B cell (primary cell): ENCODE data around the gene TRAF3. TPM values are rescaled to one million over a fixed set of nuclear protein-coding genes. Genes with fewer than 3 reads are reported as not detected.

Source experiments
- ATAC-seq: fragments of 200-7000 bp; cut with Tn5 transposase; one replicate; pipeline ENCODE4 v1.10.0; 2021; ENCODE audit warnings: low read depth, mild to moderate bottlenecking, moderate number of reproducible peaks, moderate library complexity
- CTCF ChIA-PET: fragments of 350-600 bp; sonication (Branson Sonifier 250); formaldehyde crosslinking; loops from one replicate; lab custom pipeline; 2021; ENCODE audit warnings: antibody characterized with exemption, inconsistent platforms; lab: Charles Lee
- POLR2A ChIA-PET: fragments of 350-600 bp; sonication (Branson Sonifier 250); formaldehyde crosslinking; loops from one replicate; lab custom pipeline; 2021; ENCODE audit warnings: antibody characterized with exemption; lab: Charles Lee
- DNase-seq: peaks from one replicate; pipeline ENCODE4 v3.0.0; 2013
- H2AFZ ChIP-seq: 2 replicates; pipeline ENCODE4 v1.6.1; 2012; ENCODE audit warnings: mild to moderate bottlenecking, low read depth, low read length; ENCODE audit not compliant: insufficient read depth, poor library complexity, severe bottlenecking
- H3K27ac ChIP-seq, 2 donors: 1 replicate in 1 of 2; 2 replicates in 1 of 2; pipeline ENCODE4 v1.5.1; 2012 to 2013; ENCODE audit warnings: low read length in 2 of 2, mild to moderate bottlenecking in 2 of 2, moderate library complexity in 1 of 2
- H3K27me3 ChIP-seq, 4 experiments: fragments of 200-600 bp in 1 of 4; sonication (generic) in 1 of 4; replicated peaks in 1 of 4; 1 replicate in 2 of 4; 2 replicates in 2 of 4; pipeline versions ENCODE4 v1.6.1 to v1.7.0; 2013 to 2016; ENCODE audit warnings: low read length in 3 of 4, mild to moderate bottlenecking in 2 of 4, mixed read lengths in 1 of 4, moderate library complexity in 1 of 4; ENCODE audit not compliant: insufficient read depth in 4 of 4, control insufficient read depth in 3 of 4; ENCODE audit errors: control extremely low read depth in 1 of 4
- H3K36me3 ChIP-seq, 2 experiments: replicated peaks in 1 of 2; 1 replicate in 1 of 2; 2 replicates in 1 of 2; pipeline versions ENCODE4 v1.6.1 to v1.7.1; 2013; ENCODE audit warnings: low read length in 1 of 2; ENCODE audit not compliant: insufficient read depth in 2 of 2, control insufficient read depth in 1 of 2; ENCODE audit errors: control extremely low read depth in 1 of 2, extremely low read depth in 1 of 2
- H3K4me1 ChIP-seq, 2 donors: fragments of 200-600 bp in 1 of 2; sonication (generic) in 1 of 2; 1 replicate in 1 of 2; 2 replicates in 1 of 2; pipeline versions ENCODE4 v1.5.1 to v1.6.1; 2013 to 2017; ENCODE audit warnings: low read length in 2 of 2; ENCODE audit not compliant: control insufficient read depth in 2 of 2, insufficient read depth in 2 of 2
- H3K4me2 ChIP-seq: replicated peaks from 2 replicates; pipeline ENCODE3; 2012; ENCODE audit warnings: mild to moderate bottlenecking, low read depth, low read length; ENCODE audit not compliant: poor library complexity, severe bottlenecking
- H3K4me3 ChIP-seq, 5 experiments: fragments of 200-600 bp in 1 of 5; sonication (generic) in 1 of 5; 1 replicate in 3 of 5; 2 replicates in 2 of 5; pipeline versions ENCODE4 v1.5.1 to v1.7.0; 2011 to 2016; ENCODE audit warnings: low read length in 4 of 5, mild to moderate bottlenecking in 4 of 5, low read depth in 2 of 5, control low read depth in 1 of 5, moderate library complexity in 1 of 5; ENCODE audit not compliant: insufficient read depth in 1 of 5; ENCODE audit errors: control extremely low read depth in 1 of 5, extremely low read depth in 1 of 5
- H3K79me2 ChIP-seq: fragments of 200-600 bp; sonication (generic); one replicate; pipeline ENCODE4 v1.6.0; 2016; ENCODE audit warnings: low read length; ENCODE audit not compliant: control insufficient read depth, insufficient read depth
- H3K9ac ChIP-seq: fragments of 200-600 bp; sonication (generic); 2 replicates; pipeline ENCODE4 v1.6.1; 2017; ENCODE audit warnings: mild to moderate bottlenecking, low read length, moderate library complexity
- H3K9me3 ChIP-seq, 3 donors: one replicate each; pipeline versions ENCODE4 v1.6.1 to v1.7.1; 2013; ENCODE audit warnings: low read length in 2 of 3; ENCODE audit not compliant: control insufficient read depth in 2 of 3, insufficient read depth in 1 of 3; ENCODE audit errors: control extremely low read depth in 1 of 3
- H4K20me1 ChIP-seq: 2 replicates; pipeline ENCODE4 v1.6.0; 2012; ENCODE audit warnings: mild to moderate bottlenecking, low read length; ENCODE audit not compliant: insufficient read depth, control insufficient read depth, poor library complexity, severe bottlenecking
- H3K27ac Mint-ChIP-seq: one replicate; pipeline ENCODE4 v1.8.0; 2021; ENCODE audit warnings: mixed read lengths
- H3K27me3 Mint-ChIP-seq: one replicate; pipeline ENCODE4 v1.8.0; 2021; ENCODE audit warnings: mixed read lengths
- H3K4me1 Mint-ChIP-seq: one replicate; pipeline ENCODE4 v1.8.0; 2021; ENCODE audit warnings: mixed read lengths
- H3K4me3 Mint-ChIP-seq: one replicate; pipeline ENCODE4 v1.8.0; 2021; ENCODE audit warnings: mixed read lengths
- H3K9me3 Mint-ChIP-seq: one replicate; pipeline ENCODE4 v1.8.0; 2022; ENCODE audit warnings: mixed read lengths; ENCODE audit not compliant: insufficient read depth
- EZH2 ChIP-seq: IDR thresholded peaks from 2 replicates; pipeline ENCODE4 v1.6.1; 2012; ENCODE audit warnings: borderline replicate concordance, low read depth, mild to moderate bottlenecking, moderate library complexity, low read length; ENCODE audit not compliant: insufficient read depth, poor library complexity, severe bottlenecking
- WGBS: methylation state at CpG from one replicate; pipeline ENCODE4 v1.1.5; 2013; ENCODE audit warnings: missing lambda C conversion rate; ENCODE audit not compliant: insufficient coverage; 5-methylcytosine and 5-hydroxymethylcytosine counted together
- intact Hi-C: fragments of 100-400 bp; cut with micrococcal nuclease; formaldehyde crosslinking; loops from one replicate; pipeline ENCODE4 v1.10.0; 2022
- polyA plus RNA-seq: library from polyadenylated mRNA; depleted of rRNA; stranded (reverse); fragments of >200 nt; gene quantifications from 2 replicates; pipeline ENCODE4 v1.2.3, GENCODE V29; 2012
- total RNA-seq, 2 donors: library from RNA; stranded (reverse); fragments of 120-200 nt in 1 of 2; gene quantifications; 1 replicate in 1 of 2; 2 replicates in 1 of 2; pipeline versions ENCODE4 v1.2.3 to v1.2.4, GENCODE V29; 2013 to 2022
- TF ChIP-seq, protein P1 (sequence below): fragments of 200-600 bp; IDR thresholded peaks from one replicate; pipeline ENCODE4 v1.8.0; 2022; ENCODE audit warnings: antibody characterized with exemption, mild to moderate bottlenecking

Gene TRAF3
- total and polyA plus RNA-seq, 2 donors (not counting 1 experiment from before 2014, with no cell fraction given), result 42.8 to 89.8 TPM

DNA sequence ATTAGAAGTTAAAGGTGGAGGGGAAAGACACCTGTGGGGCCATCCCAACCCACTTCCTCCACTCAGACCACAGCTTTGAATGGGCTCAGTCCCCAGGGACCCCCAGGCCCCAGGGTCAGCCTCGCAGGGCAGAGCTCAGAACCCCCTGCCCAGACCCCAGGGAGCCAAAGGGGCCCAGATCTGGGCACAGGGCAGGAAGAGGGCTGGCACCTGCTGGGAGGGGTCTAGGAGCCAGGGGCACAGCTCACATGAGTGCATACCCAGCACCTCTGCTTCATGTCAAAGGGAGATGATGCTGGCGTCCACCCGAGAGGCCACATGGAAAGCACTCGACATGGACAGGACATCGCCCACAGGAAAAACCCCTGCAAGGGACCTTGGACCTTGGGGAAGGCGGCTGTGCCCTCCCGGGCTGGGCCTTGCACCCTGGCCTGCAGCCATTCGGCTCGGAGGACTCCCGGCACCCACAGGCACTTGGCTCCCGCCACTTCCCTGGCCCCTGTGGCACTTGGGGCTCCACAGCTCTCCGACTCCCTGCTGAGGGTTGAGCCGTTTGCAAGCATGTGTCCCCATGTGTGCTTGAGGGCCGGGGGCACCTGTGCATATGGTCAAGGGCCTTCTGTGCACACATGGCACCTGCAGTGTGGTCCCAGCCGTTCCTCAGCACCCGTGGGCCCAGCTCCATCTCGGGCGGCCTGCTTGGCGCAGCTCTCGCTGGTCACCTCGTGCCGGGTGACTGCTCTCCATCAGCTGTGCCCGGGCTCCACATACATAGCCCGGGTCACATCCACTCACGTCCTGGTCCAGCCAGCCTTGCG, 137.4 kb downstream of the TRAF3 start:
- 73% methylated on average over 23 of the region's 26 CpGs for WGBS
- H2AFZ ChIP-seq, result no peak overlapping the region
- no peak overlapping the region for H3K27ac ChIP-seq
- H3K4me1 ChIP-seq, result peaks cover 53 to 55% of the 10 kb centered on the region in 2 donors
- ChIA-PET CTCF (interaction anchor here (1.1 to 5.3 kb wide), 2 partner anchors 13 to 221 kb away, joined by 5 to 59 read pairs; no protein-coding TSS in a partner anchor), POLR2A (interaction anchor here (0.6 to 3.5 kb wide), 2 partner anchors 13 to 139 kb away, joined by 4 to 13 read pairs; no protein-coding TSS in a partner anchor)
- H3K9me3 Mint-ChIP-seq, result no peaks in the 10 kb centered on the region
- peaks cover 8% of the 10 kb centered on the region for H3K79me2 ChIP-seq
- no peak for TF ChIP-seq EZH2
- TF ChIP-seq, protein P1, sequence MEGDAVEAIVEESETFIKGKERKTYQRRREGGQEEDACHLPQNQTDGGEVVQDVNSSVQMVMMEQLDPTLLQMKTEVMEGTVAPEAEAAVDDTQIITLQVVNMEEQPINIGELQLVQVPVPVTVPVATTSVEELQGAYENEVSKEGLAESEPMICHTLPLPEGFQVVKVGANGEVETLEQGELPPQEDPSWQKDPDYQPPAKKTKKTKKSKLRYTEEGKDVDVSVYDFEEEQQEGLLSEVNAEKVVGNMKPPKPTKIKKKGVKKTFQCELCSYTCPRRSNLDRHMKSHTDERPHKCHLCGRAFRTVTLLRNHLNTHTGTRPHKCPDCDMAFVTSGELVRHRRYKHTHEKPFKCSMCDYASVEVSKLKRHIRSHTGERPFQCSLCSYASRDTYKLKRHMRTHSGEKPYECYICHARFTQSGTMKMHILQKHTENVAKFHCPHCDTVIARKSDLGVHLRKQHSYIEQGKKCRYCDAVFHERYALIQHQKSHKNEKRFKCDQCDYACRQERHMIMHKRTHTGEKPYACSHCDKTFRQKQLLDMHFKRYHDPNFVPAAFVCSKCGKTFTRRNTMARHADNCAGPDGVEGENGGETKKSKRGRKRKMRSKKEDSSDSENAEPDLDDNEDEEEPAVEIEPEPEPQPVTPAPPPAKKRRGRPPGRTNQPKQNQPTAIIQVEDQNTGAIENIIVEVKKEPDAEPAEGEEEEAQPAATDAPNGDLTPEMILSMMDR, result no peak
- H4K20me1 ChIP-seq, result peaks cover 2% of the 10 kb centered on the region
- H3K9ac ChIP-seq, result no peak overlapping the region
- H3K27me3 ChIP-seq, result no peaks in the 10 kb centered on the region
- peak overlapping the region; percentile 74 for H3K4me2 ChIP-seq
- intact Hi-C loops, result loop anchor here (5.0 kb wide), 1 partner anchor 202 kb away; no protein-coding TSS in a partner anchor
- ATAC-seq (peak; percentile 28), DNase-seq (peak; percentile 40)
- H3K4me3 Mint-ChIP-seq, result peak overlapping the region; percentile 41
- no peaks in the 10 kb centered on the region for H3K9me3 ChIP-seq
- H3K4me3 ChIP-seq, result no peak overlapping the region
- peaks cover 53% of the 10 kb centered on the region for H3K4me1 Mint-ChIP-seq
- no peaks in the 10 kb centered on the region for H3K27me3 Mint-ChIP-seq
- peaks cover 0 to 17% of the 10 kb centered on the region in 2 experiments for H3K36me3 ChIP-seq
- H3K27ac Mint-ChIP-seq, result peak overlapping the region; percentile 20
